22Rv1 (cell line): ENCODE results near the gene ATXN1.

Experiments
- ZFX ChIP-seq: fragments of 450-650 bp; IDR thresholded peaks from 2 replicates; pipeline ENCODE4 v1.6.1; 2017; ENCODE audit warnings: antibody characterized with exemption, borderline replicate concordance
- TF ChIP-seq, protein P1 (sequence below): fragments of 450-650 bp; IDR thresholded peaks from 2 replicates; pipeline ENCODE4 v1.5.1; 2017; ENCODE audit warnings: mild to moderate bottlenecking

DNA sequence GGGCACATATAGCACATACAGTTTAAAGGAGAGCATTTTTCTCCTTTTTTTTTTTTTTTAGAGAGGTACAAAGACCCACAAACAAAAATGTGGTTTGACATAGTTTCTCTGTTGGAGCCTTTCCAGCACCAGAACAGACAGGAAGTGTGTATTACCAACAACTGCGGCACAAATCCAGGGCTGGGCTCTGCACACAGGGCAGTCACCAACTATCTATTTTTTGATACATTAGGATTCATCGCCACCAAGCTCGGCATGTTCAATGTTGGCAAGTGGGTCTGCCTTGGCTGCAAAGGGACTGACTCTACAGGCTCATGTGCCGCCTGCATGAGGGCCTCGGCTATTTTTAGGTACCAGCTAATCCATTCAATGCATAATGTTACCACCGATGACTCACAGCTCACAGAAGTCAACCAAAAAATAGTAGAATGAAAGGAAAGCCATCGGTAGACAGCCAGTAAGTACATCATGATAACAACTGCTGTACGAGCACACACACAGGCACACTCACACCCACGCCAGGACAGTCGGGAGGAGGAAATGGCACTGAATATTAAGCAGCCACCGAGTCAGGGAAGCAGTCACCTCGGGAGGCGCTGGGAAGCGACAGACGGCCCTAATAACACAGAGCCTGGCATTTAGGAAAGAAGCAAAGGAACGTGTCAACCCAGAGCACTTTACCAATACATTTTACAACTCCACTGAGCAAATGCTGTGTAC is 441.3 kb downstream of the ATXN1 start:
- TF ChIP-seq, protein P1, sequence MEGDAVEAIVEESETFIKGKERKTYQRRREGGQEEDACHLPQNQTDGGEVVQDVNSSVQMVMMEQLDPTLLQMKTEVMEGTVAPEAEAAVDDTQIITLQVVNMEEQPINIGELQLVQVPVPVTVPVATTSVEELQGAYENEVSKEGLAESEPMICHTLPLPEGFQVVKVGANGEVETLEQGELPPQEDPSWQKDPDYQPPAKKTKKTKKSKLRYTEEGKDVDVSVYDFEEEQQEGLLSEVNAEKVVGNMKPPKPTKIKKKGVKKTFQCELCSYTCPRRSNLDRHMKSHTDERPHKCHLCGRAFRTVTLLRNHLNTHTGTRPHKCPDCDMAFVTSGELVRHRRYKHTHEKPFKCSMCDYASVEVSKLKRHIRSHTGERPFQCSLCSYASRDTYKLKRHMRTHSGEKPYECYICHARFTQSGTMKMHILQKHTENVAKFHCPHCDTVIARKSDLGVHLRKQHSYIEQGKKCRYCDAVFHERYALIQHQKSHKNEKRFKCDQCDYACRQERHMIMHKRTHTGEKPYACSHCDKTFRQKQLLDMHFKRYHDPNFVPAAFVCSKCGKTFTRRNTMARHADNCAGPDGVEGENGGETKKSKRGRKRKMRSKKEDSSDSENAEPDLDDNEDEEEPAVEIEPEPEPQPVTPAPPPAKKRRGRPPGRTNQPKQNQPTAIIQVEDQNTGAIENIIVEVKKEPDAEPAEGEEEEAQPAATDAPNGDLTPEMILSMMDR, result no peak
- TF ChIP-seq ZFX, result no peak
